Kidney (tissue), 14 donors: Measurements from ENCODE around the gene ZNF75A. TPM values are rescaled to one million over a fixed set of nuclear protein-coding genes. Genes with fewer than 3 reads are reported as not detected.
A peak's percentile ranks its signal among the peaks of the same experiment; 100 is the strongest.

ENCODE experiments used
- DNase-seq, 5 donors: peaks; one replicate each; pipeline ENCODE4 v3.0.0-alpha.2; 2013 to 2020
- FAIRE-seq: peaks from 2 replicates; lab custom pipeline; 2012; peaks lifted over from hg19 to GRCh38; lab: Jason Lieb, UNC
- H3K27ac ChIP-seq, 2 donors: one replicate each; pipeline ENCODE4 v1.7.0; 2013; ENCODE audit warnings: low read depth in 2 of 2, low read length in 2 of 2, inconsistent platforms in 1 of 2
- H3K27me3 ChIP-seq: one replicate; pipeline ENCODE4 v1.7.1; 2013; ENCODE audit warnings: low read length, inconsistent platforms; ENCODE audit not compliant: control insufficient read depth, insufficient read depth
- H3K36me3 ChIP-seq, 3 donors: one replicate each; pipeline versions ENCODE4 v1.7.0 to v1.7.1; 2013; ENCODE audit warnings: low read length in 3 of 3, control low read depth in 1 of 3, inconsistent platforms in 1 of 3; ENCODE audit not compliant: insufficient read depth in 3 of 3, control insufficient read depth in 2 of 3
- H3K4me1 ChIP-seq, 3 donors: one replicate each; pipeline versions ENCODE4 v1.7.0 to v1.7.1; 2013; ENCODE audit warnings: low read length in 3 of 3, inconsistent platforms in 1 of 3, low read depth in 1 of 3; ENCODE audit not compliant: control insufficient read depth in 2 of 3, insufficient read depth in 2 of 3
- H3K4me3 ChIP-seq, 3 donors: one replicate each; pipeline versions ENCODE4 v1.7.0 to v1.8.1; 2013; ENCODE audit warnings: low read length in 3 of 3, control low read depth in 1 of 3, inconsistent platforms in 1 of 3
- H3K9ac ChIP-seq, 3 donors: one replicate each; pipeline versions ENCODE4 v1.7.0 to v1.7.1; 2013; ENCODE audit warnings: low read length in 3 of 3, control low read depth in 1 of 3, inconsistent platforms in 1 of 3
- H3K9me3 ChIP-seq, 3 donors: one replicate each; pipeline versions ENCODE4 v1.7.0 to v1.7.1; 2013; ENCODE audit warnings: low read length in 3 of 3, control low read depth in 1 of 3, inconsistent platforms in 1 of 3; ENCODE audit not compliant: control insufficient read depth in 2 of 3, insufficient read depth in 1 of 3
- CTCF ChIP-seq: IDR thresholded peaks from 3 replicates; pipeline ENCODE4 v1.5.1; 2012; ENCODE audit warnings: mild to moderate bottlenecking, moderate library complexity, borderline replicate concordance; ENCODE audit not compliant: insufficient read depth; ENCODE audit errors: extremely low read depth
- intact Hi-C: fragments of 100-400 bp; cut with DNase I; formaldehyde crosslinking; loops from one replicate; pipeline ENCODE4 v1.11.1; 2022
- polyA plus RNA-seq: library from polyadenylated mRNA; stranded (reverse); fragments of 350-450 nt; fragmentation: Illumina TruSeq; extraction: RNeasy Lipid Tissue Mini Kit (QIAGEN cat#74804); gene quantifications from one replicate; pipeline ENCODE4 v1.2.3, GENCODE V29; 2014; ENCODE audit warnings: low read depth, low replicate concordance; ENCODE audit not compliant: insufficient read depth
- total RNA-seq: library from RNA; stranded (reverse); fragmentation: NEBNext Ultra II Directional; extraction: Animal tissue kit (Norgen Biotek cat#: 25700); gene quantifications from one replicate; pipeline ENCODE4 v1.2.1, GENCODE V29; 2021
- donor health status: control.
- donor health status: control.
- donor health status: control.
- donor health status: control.
- donor health status: control.
- donor health status: DM: yes; HTN: yes; CAD: no.
- donor health status: Normal renal cell carcinoma (clear cell type).

Gene ZNF75A
- total and polyA plus RNA-seq, 2 donors from 2014 or later = 14.3 to 41.3 TPM

DNA sequence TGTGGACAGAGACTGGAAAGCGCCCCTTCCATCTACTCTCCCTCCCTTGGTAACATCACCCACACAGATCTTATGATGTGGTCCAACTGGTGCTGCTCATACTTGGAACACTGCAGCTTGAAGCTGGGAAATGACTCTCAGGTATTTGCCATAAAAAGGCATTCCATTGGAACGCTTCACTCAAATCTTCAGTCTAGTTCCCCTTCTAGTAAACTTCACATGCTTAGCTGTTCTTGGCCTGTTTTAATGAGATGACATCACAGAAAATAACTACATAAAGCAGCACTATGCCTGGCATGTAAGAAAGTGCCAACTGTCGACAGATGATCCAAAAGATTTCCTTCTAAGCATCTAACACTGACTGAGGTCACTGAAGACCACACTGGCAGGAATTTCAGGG, 12.7 kb upstream of the ZNF75A start:
- intact Hi-C loops = no loop called here
- Histone ChIP-seq H3K9me3 (peaks cover 13 to 74% (median 30%) of the 10 kb centered on the region in 3 donors), H3K4me3 (peak overlapping the region in 2 of 3 donors; percentile 7 to 17), H3K27me3 (no peaks in the 10 kb centered on the region), H3K27ac (no peak overlapping the region), H3K9ac (no peak overlapping the region), H3K4me1 (no peaks in the 10 kb centered on the region), H3K36me3 (peaks cover 24 to 45% (median 34%) of the 10 kb centered on the region in 3 donors)
- FAIRE-seq (no peak), DNase-seq (no peak)
- no peak for TF ChIP-seq CTCF

DNA sequence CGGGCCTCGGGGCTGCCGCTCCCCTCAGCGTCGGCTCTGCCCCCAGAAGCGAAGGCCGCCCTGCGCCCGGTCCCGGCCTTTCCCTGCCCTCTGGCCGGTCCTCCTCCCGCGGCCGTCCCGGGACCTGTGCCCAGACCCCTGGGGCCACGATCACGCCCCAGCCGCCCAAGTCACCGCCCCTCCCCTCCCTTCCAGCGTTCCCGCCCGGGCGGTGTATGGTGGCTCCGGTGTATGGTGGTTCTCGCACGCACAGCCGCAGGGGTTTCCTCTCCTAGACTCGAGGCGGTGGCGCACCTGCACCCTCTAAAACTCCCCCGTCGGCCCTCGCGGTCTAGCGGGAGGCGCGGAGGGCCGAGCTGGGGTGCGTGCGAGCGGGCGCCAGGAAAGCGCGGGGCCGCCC, 10.1 kb upstream of the ZNF75A start:
- Histone ChIP-seq H3K9me3 (peaks cover 7 to 74% (median 22%) of the 10 kb centered on the region in 3 donors), H3K9ac (no peak overlapping the region), H3K4me3 (no peak overlapping the region), H3K4me1 (no peaks in the 10 kb centered on the region), H3K27me3 (no peaks in the 10 kb centered on the region), H3K27ac (no peak overlapping the region), H3K36me3 (peaks cover 18 to 36% (median 19%) of the 10 kb centered on the region in 3 donors)
- intact Hi-C loops = no loop called here
- DNase-seq = no peak
- no peak for FAIRE-seq
- TF ChIP-seq CTCF = no peak

- Histone ChIP-seq H3K4me1 (no peaks in the 10 kb centered on the region), H3K27ac (no peak overlapping the region), H3K9me3 (peaks cover 5 to 71% (median 18%) of the 10 kb centered on the region in 3 donors), H3K27me3 (no peaks in the 10 kb centered on the region), H3K9ac (no peak overlapping the region), H3K36me3 (peaks cover 14 to 31% (median 14%) of the 10 kb centered on the region in 3 donors), H3K4me3 (no peak overlapping the region)
- no peak for TF ChIP-seq CTCF
- DNase-seq (no peak), FAIRE-seq (no peak)
- intact Hi-C loops = no loop called here
These were observed 9.5 kb upstream of the ZNF75A start for GRCh38 chr16:3295783-3296182.

- no peak for TF ChIP-seq CTCF
- Histone ChIP-seq H3K27me3 (no peaks in the 10 kb centered on the region), H3K27ac (no peak overlapping the region), H3K4me1 (no peaks in the 10 kb centered on the region), H3K4me3 (peak overlapping the region; percentile 73 to 91 (median 75)), H3K9ac (peak overlapping the region in 1 of 3 donors; percentile 68), H3K9me3 (peaks cover 12 to 58% (median 12%) of the 10 kb centered on the region in 3 donors), H3K36me3 (peaks cover 14 to 32% (median 19%) of the 10 kb centered on the region in 3 donors)
- intact Hi-C loops = no loop called here
- DNase-seq = no peak
- FAIRE-seq = no peak
These were observed 927 bp upstream of the ZNF75A start for GRCh38 chr16:3304370-3304769.
